HepG2 (cell line): ENCODE measurements around the gene MYADML2. TPM values are rescaled to one million over a fixed set of nuclear protein-coding genes. Genes with fewer than 3 reads are reported as not detected.

Source experiments
- ARID5B ChIP-seq: IDR thresholded peaks from 2 replicates; pipeline ENCODE4 v1.4.0; 2020; ENCODE audit warnings: mild to moderate bottlenecking, missing genetic modification reagents
- ATF1 ChIP-seq: IDR thresholded peaks from 2 replicates; pipeline ENCODE4 v1.6.1; 2016; ENCODE audit warnings: mild to moderate bottlenecking, control low read depth
- ATF7 ChIP-seq, 2 experiments: fragments of 450-650 bp in 1 of 2; sonication (generic) in 1 of 2; formaldehyde crosslinking in 1 of 2; IDR thresholded peaks; 2 replicates each; pipeline versions ENCODE4 v1.4.0 to v1.6.1; 2016 to 2020; ENCODE audit warnings: antibody characterized with exemption in 1 of 2, mild to moderate bottlenecking in 1 of 2, missing genetic modification reagents in 1 of 2
- ATF7-NPFF ChIP-seq: sonication (generic); formaldehyde crosslinking; IDR thresholded peaks from 2 replicates; pipeline ENCODE4 v1.8.1; 2023; ENCODE audit warnings: mild to moderate bottlenecking, low read depth, missing genetic modification reagents, moderate library complexity
- BRCA1 ChIP-seq: sonication (generic); formaldehyde crosslinking; IDR thresholded peaks from 2 replicates; pipeline ENCODE4 v1.4.0; 2020; ENCODE audit warnings: missing genetic modification reagents
- EED ChIP-seq: sonication (generic); formaldehyde crosslinking; IDR thresholded peaks from 2 replicates; pipeline ENCODE4 v1.5.0; 2020; ENCODE audit warnings: mild to moderate bottlenecking, missing genetic modification reagents
- FOXC1 ChIP-seq: sonication (generic); formaldehyde crosslinking; IDR thresholded peaks from 2 replicates; pipeline ENCODE4 v1.8.0; 2022; ENCODE audit warnings: mild to moderate bottlenecking, missing genetic modification reagents, borderline replicate concordance
- GATAD2A ChIP-seq: IDR thresholded peaks from 2 replicates; pipeline ENCODE4 v1.6.1; 2016
- KDM3A ChIP-seq: IDR thresholded peaks from 2 replicates; pipeline ENCODE4 v1.6.1; 2018; ENCODE audit warnings: low read depth, missing compliant biosample characterization
- KDM5B ChIP-seq: sonication (generic); formaldehyde crosslinking; IDR thresholded peaks from 2 replicates; pipeline ENCODE4 v1.4.0; 2020; ENCODE audit warnings: missing genetic modification reagents, mild to moderate bottlenecking, borderline replicate concordance
- MAZ ChIP-seq, 2 experiments: sonication (generic) in 1 of 2; formaldehyde crosslinking in 1 of 2; IDR thresholded peaks; 2 replicates each; pipeline versions ENCODE4 v1.5.0 to v1.6.1; 2012 to 2020; ENCODE audit warnings: low read depth in 2 of 2, mild to moderate bottlenecking in 2 of 2, borderline replicate concordance in 1 of 2, improper control_type of control experiment in 1 of 2, low read length in 1 of 2, missing genetic modification reagents in 1 of 2, moderate library complexity in 1 of 2
- MED13 ChIP-seq: sonication (generic); formaldehyde crosslinking; IDR thresholded peaks from 2 replicates; pipeline ENCODE4 v1.5.0; 2020; ENCODE audit warnings: missing genetic modification reagents
- MIER3 ChIP-seq: IDR thresholded peaks from 2 replicates; pipeline ENCODE4 v1.6.1; 2016; ENCODE audit warnings: missing compliant biosample characterization, borderline replicate concordance
- MLXIP ChIP-seq: sonication (generic); formaldehyde crosslinking; IDR thresholded peaks from 2 replicates; pipeline ENCODE4 v1.9.0; 2021; ENCODE audit warnings: missing genetic modification reagents, borderline replicate concordance
- NAIF1 ChIP-seq: sonication (generic); formaldehyde crosslinking; IDR thresholded peaks from 2 replicates; pipeline ENCODE4 v1.5.0; 2020; ENCODE audit warnings: mild to moderate bottlenecking, missing genetic modification reagents, borderline replicate concordance
- TARDBP ChIP-seq: sonication (generic); formaldehyde crosslinking; IDR thresholded peaks from 2 replicates; pipeline ENCODE4 v1.8.0; 2022; ENCODE audit warnings: mild to moderate bottlenecking, missing genetic modification reagents
- THAP11 ChIP-seq: IDR thresholded peaks from 2 replicates; pipeline ENCODE4 v1.6.1; 2016; ENCODE audit warnings: missing biosample characterization, missing genetic modification reagents
- TP53 ChIP-seq: sonication (generic); formaldehyde crosslinking; conservative IDR thresholded peaks from 2 replicates; pipeline ENCODE4 v1.4.0; 2020; ENCODE audit warnings: missing genetic modification reagents
- WIZ ChIP-seq: sonication (generic); formaldehyde crosslinking; IDR thresholded peaks from 2 replicates; pipeline ENCODE4 v1.5.1; 2020; ENCODE audit warnings: mild to moderate bottlenecking, missing genetic modification reagents
- ZNF557 ChIP-seq: sonication (generic); formaldehyde crosslinking; IDR thresholded peaks from 2 replicates; pipeline ENCODE4 v1.4.0; 2020; ENCODE audit warnings: missing genetic modification reagents
- ZNF747 ChIP-seq: sonication (generic); formaldehyde crosslinking; IDR thresholded peaks from 2 replicates; pipeline ENCODE4 v1.8.1; 2023; ENCODE audit warnings: missing genetic modification reagents, mild to moderate bottlenecking, borderline replicate concordance
- ZSCAN5A ChIP-seq: sonication (generic); formaldehyde crosslinking; IDR thresholded peaks from 2 replicates; pipeline ENCODE4 v1.8.0; 2022; ENCODE audit warnings: mild to moderate bottlenecking, missing genetic modification reagents, borderline replicate concordance
- polyA plus RNA-seq, 8 experiments: library from polyadenylated mRNA; depleted of rRNA in 3 of 8; stranded (reverse) in 7 of 8; unstranded in 1 of 8; fragments of >200 nt; fragmentation: Illumina TruSeq in 4 of 8; extraction: Trizol in 4 of 8; gene quantifications; 2 replicates each; pipeline versions ENCODE4 v1.2.1 to v1.2.3, GENCODE V29; 2011 to 2016; ENCODE audit warnings: low read depth in 4 of 8, missing spikeins in 1 of 8, mixed read lengths in 1 of 8; ENCODE audit not compliant: insufficient read depth in 1 of 8
- total RNA-seq, 5 experiments: library from RNA; depleted of rRNA; stranded (reverse); fragments of >200 nt; fragmentation: Illumina TruSeq; extraction: Trizol; gene quantifications; 2 replicates each; pipeline ENCODE4 v1.2.3, GENCODE V29; 2016; ENCODE audit warnings: low read depth in 1 of 5

Gene MYADML2
- total and polyA plus RNA-seq, 2 of the 13 experiments (the other 11 are each of a cell fraction or from before 2014, with no cell fraction given) = not detected

- TF ChIP-seq ATF1 (CRISPR knock-in tag) = no peak
- TF ChIP-seq FOXC1 = no peak
- no peak for TF ChIP-seq ARID5B (CRISPR knock-in tag)
- TF ChIP-seq MLXIP (CRISPR knock-in tag) = no peak
- 0 out of 2 replicates have a peak, but pooled peaks have one; percentile 14 for TF ChIP-seq WIZ
- peak; percentile 57; the same call in 1 of the 2 replicates for TF ChIP-seq ZNF747
- TF ChIP-seq MIER3 (CRISPR knock-in tag) = peak; percentile 38; the same call in 1 of the 2 replicates
- TF ChIP-seq ATF7-NPFF (CRISPR knock-in tag) = peak; percentile 48
- no peak for TF ChIP-seq BRCA1 (CRISPR knock-in tag)
- TF ChIP-seq ATF7 (IDR thresholded peaks at IDR 0.05) = no peak
- TF ChIP-seq ATF7 (CRISPR knock-in tag; IDR thresholded peaks at IDR 0.05) = no peak; the same call in 1 of the 2 replicates
- no peak for TF ChIP-seq MED13 (CRISPR knock-in tag)
- TF ChIP-seq TARDBP (CRISPR knock-in tag) = peak; percentile 83; the same call in 1 of the 2 replicates
- no peak for TF ChIP-seq ZNF557 (CRISPR knock-in tag)
- TF ChIP-seq THAP11 (CRISPR knock-in tag) = peak; percentile 88
- no peak for TF ChIP-seq GATAD2A (CRISPR knock-in tag)
- TF ChIP-seq MAZ (IDR thresholded peaks at IDR 0.05; ENCODE audit: borderline replicate concordance, low read depth, low read length) = peak; percentile 93
- peak; percentile 98 for TF ChIP-seq MAZ (CRISPR knock-in tag; IDR thresholded peaks at IDR 0.05; ENCODE audit: low read depth)
- peak; percentile 51; the same call in 1 of the 2 replicates for TF ChIP-seq EED (CRISPR knock-in tag)
- no peak for TF ChIP-seq NAIF1 (CRISPR knock-in tag)
- TF ChIP-seq KDM5B (CRISPR knock-in tag) = peak; percentile 95
- TF ChIP-seq KDM3A (CRISPR knock-in tag) = no peak; the same call in 1 of the 2 replicates
- 0 out of 2 replicates have a peak, but pooled peaks have one; percentile 74 for TF ChIP-seq ZSCAN5A (CRISPR knock-in tag)
- no peak for TF ChIP-seq TP53 (CRISPR knock-in tag)
Observed at GRCh38 chr17:81977211-81977808, 30.3 kb upstream of the MYADML2 start, which contains the start of gene ASPSCR1 (continued).
